Measurements from ENCODE around the gene PPP2R3A.
"Not testable (repeated sequence)": the region's sequence is repeated elsewhere in the genome, so short reads cannot be mapped to it uniquely, and the experiment has no call there.

Gene PPP2R3A

GRCh38 chr3:136166507-136166906, 201.0 kb downstream of the PPP2R3A start:
- no peak for DNase-seq

- not testable (repeated sequence) for DNase-seq
Observed at GRCh38 chr3:136168236-136168635, 202.7 kb downstream of the PPP2R3A start.

DNA sequence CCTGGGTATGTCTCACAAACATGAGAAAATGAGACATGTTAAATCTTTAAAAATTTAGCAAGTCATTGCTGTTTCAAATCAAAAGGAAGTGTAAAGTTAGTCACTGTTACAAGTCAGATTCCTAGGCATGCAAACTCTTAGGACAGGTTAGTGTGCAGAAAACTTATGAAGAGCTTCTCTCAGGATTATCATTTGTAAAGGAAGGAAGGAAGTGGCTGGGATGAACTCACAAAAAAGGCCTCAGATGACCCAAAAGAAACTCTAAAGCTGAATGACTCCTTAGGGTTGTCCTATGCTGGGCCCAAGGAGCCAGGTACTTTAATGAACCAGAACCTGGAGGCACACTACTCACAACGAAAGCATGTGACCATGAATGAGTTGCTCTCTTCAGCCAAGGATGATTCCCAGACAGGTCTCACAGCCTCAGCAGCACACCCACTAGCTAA, 205.6 kb downstream of the PPP2R3A start:
- DNase-seq: no peak

DNA sequence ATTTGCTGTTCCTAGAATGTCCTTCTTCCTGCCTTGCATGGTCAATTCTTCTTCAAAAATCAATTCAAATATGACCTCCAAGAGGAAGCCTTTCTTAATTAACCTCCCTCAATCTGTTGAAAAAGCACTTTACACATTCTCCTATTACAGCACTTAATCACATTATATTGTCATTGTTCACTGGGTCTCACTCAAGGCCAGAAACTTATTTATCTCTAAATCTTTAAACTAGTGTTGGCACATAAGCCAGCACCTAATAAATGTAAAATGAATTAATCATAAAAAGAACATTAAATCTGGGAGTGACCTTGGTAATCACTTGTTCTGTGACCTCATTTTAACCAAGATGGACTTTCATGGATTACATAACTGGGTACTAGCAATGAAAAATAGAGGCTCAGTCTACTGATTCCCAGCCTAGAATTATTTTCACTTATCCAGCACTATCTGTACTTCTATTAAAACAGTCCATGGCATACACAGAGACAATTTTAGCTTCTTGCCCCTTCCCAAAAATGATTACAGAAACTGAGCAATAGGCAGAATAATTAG, 208.5 kb downstream of the PPP2R3A start:
- no peak for DNase-seq

- DNase-seq: no peak
Observed at GRCh38 chr3:136177876-136178275, 212.3 kb downstream of the PPP2R3A start.

DNA sequence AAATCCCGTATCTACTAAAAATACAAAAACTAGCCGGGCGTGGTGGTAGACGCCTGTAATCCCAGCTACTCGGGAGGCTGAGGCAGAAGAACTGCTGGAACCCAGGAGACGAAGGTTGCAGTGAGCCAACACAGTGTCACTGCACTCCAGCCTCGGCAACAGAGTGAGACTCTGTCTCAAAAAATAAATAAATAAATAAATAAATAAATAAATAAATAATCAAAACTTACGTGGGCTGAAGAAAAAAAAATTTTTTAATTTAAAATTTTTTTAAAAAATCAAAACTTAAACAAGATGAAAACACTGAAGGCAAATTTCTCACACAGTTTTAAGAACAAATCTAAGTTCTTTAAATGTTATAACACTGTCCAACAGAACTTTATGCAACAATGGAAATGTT, 216.2 kb downstream of the PPP2R3A start:
- DNase-seq: no peak

DNA sequence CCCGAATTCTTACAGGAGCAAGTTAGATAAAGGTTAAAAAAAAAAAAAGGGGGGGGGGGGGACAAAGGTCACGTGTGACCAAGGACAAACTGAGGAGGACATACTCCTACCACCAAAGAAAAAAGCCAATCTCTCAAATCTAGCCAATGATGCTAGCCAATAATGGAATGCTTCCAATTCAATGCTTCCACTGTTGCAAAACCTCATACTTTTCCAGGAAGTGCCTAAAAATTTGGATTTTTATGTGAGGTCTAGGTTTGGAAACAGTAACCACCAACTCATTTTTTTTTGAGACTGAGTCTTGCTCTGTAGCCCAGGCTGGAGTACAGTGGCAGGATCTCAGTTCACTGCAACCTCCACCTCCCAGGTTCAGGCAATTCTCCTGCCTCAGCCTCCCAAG, 219.2 kb downstream of the PPP2R3A start:
- no peak for DNase-seq

GRCh38 chr3:136186344-136186743, 220.8 kb downstream of the PPP2R3A start:
- no peak for DNase-seq

DNA sequence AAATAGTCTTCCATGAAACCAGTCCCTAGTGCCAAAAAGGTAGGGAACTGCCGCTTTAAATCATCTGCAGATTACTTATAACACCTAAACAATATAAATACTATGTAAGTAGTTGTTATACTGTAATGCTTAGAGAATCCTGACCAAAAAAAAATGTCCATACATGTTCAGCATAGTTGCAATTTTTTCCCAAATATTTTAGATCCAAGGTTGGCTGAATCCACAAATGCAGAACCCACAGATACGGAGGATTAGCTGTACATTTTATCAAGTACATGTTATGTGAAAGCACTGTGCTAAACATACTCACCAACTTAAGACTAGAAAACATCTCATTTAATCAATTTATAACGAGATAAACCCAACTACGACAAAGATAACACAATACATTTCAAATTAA, 221.3 kb downstream of the PPP2R3A start:
- no peak for DNase-seq

DNA sequence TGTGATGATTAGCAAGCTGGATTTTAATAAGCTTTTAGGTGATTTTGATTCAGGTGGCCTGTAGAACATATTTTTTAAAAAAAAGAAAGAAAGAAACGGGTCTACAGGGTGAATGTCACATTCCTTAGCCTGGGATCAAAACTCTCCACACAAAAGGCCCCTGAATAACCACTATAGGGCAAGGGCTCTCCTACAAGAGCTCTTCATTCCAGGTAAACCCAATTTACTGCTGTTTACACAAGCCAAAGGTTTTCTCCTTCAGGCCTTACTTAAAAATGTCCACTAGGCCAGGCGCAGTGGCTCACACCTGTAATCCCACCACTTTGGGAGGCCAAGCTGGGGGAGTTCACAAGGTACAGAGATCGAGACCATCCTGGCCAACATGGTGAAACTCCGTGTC, 222.3 kb downstream of the PPP2R3A start:
- no peak for DNase-seq

- DNase-seq: no peak
Observed at GRCh38 chr3:136189043-136189442, 223.5 kb downstream of the PPP2R3A start.

- no peak for DNase-seq
Observed at GRCh38 chr3:136189859-136190617, 224.5 kb downstream of the PPP2R3A start.

- DNase-seq: not testable (repeated sequence)
Observed at GRCh38 chr3:136192195-136192594, 226.7 kb downstream of the PPP2R3A start.

- no peak for DNase-seq
Observed at GRCh38 chr3:136192831-136193230, 227.3 kb downstream of the PPP2R3A start.

- DNase-seq: no peak
Observed at GRCh38 chr3:136193278-136194054, 227.9 kb downstream of the PPP2R3A start.

- peak; percentile 48 for DNase-seq
Observed at GRCh38 chr3:136194409-136195257, 229.1 kb downstream of the PPP2R3A start.

- DNase-seq: peak; percentile 78
Observed at GRCh38 chr3:136195258-136196063, 229.9 kb downstream of the PPP2R3A start.

DNA sequence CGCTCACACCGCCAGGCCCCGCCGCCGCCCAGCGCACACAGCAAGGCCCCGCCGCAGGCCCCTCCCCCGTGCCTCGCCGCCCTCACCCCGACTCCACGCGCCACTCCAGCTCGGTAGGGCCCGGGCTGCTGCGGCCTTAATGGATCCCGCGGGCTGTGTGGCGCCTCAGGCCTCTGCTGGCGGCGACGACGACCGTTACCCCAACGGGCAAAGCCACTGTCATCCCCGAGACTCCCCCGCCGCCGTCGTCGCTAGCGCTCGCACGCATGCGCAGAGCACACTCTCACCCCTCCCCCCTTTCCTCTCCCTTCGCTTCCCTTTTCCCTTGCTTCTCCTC, 230.5 kb downstream of the PPP2R3A start, which contains the start of gene MSL2:
MSL2 (minus strand) TSS at position 272 of the 337 bp plus-strand sequence. CDS start 1,222 bp downstream, outside the sequence.
- DNase-seq: no peak

DNA sequence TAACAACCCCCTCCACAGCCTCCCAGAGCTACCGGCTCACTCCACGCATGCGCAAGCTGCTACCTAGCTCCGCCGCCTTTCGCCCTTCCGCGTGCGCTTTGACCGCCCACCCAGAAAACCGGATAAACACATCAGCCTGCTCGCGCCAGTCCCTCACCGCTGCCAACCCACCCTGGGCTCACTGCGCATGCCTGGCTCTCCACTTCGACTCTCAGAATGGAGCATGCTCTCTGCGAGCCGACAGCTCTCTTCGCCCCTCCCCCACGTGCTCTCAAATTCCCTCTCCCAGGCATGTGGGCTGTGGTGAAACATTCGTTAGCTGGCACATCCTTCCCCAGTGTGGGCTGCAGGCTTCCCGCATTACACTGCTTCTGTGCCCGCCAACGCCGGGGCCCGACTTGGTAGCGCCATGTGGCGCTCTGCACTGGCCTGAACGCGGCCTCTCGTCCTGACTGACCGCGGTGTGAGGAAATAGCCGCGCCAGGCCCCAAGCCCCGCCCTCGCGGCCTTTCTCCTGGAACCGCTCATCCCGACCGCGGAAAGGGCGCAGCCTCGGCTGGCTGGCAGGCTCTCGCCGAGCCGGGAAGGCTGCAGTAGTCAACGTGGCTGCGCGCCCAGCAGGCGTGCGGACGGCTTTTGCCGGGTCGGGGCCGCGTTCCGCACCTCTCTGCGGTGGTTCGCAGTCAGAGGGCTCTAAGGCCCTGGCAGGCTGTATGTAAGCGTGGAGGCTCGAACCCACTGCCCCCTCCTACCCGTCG, 231.1 kb downstream of the PPP2R3A start:
- DNase-seq: peak; percentile 100

DNA sequence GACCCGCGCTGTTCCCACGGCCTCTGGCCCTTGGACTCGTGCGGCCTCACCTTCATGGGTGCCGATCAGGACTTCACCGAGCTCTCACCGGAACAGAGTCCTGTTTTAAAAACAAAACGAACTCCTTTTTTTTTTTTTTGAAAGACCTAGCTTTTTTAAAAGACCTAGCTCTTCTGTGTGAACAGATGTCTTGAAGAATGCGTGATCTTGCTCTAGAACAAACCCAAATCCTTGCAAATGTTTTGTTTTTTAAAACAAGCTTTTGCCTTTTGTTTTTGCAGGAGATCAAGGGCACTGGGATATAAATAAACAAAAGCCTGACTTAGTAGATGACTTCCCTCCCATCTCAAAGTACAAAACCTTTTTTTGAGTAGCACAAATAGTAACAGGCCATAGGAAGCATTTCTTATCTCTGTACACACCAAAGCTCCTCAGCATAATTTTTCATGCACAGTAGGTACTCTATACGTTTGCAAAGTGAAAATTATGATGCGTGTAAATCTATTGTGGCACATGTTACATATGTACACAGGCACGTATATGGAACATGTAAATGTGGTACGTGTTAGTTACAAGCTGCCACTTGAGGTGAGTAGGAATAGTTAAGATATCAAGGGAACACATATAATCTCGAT, 231.7 kb downstream of the PPP2R3A start:
- DNase-seq: no peak
